IMR-90 (cell line): ENCODE results near the gene AVPI1. TPM values are rescaled to one million over a fixed set of nuclear protein-coding genes. Genes with fewer than 3 reads are reported as not detected.

Experiments
- ATAC-seq: fragments of 200-7000 bp; cut with Tn5 transposase; 2 replicates; pipeline ENCODE4 v1.9.1; 2020; ENCODE audit warnings: low read depth, mild to moderate bottlenecking, moderate library complexity
- BruUV-seq: library from RNA; stranded (reverse); fragments of 400-500 nt; replicated peaks from 2 replicates; lab custom pipeline; 2021; lab: Mats Ljungman, UMichigan
- CTCF ChIA-PET: fragments of 300-600 bp; formaldehyde crosslinking; extraction: SDS; loops from one replicate; lab custom pipeline; 2021; ENCODE audit warnings: antibody characterized with exemption; lab: Yijun Ruan, JAX
- POLR2A ChIA-PET: fragments of 300-600 bp; sonication (Branson Sonifier 250); formaldehyde crosslinking; loops from one replicate; lab custom pipeline; 2022; ENCODE audit warnings: antibody characterized with exemption; ENCODE audit not compliant: unreplicated experiment; lab: Charles Lee
- DNase-seq: peaks from one replicate; pipeline ENCODE4 v3.0.0; 2013
- H2AFZ ChIP-seq: replicated peaks from 2 replicates; pipeline ENCODE3; 2013; ENCODE audit warnings: low read length, mild to moderate bottlenecking; ENCODE audit not compliant: poor library complexity
- H2AK5ac ChIP-seq: 2 replicates; pipeline ENCODE4 v1.6.1; 2013; ENCODE audit warnings: low read depth, low read length, inconsistent platforms
- H2AK9ac ChIP-seq: replicated peaks from 2 replicates; pipeline ENCODE3; 2013; ENCODE audit warnings: mild to moderate bottlenecking, low read depth, low read length, moderate library complexity; ENCODE audit not compliant: poor library complexity
- H2BK120ac ChIP-seq: 2 replicates; pipeline ENCODE4 v1.6.1; 2013; ENCODE audit warnings: low read depth, low read length, inconsistent platforms
- H2BK15ac ChIP-seq: 3 replicates; pipeline ENCODE4 v1.6.1; 2013; ENCODE audit warnings: low read depth, low read length, inconsistent platforms
- H2BK20ac ChIP-seq: 2 replicates; pipeline ENCODE4 v1.6.1; 2013; ENCODE audit warnings: low read depth, mild to moderate bottlenecking, inconsistent platforms, low read length, moderate library complexity
- H2BK5ac ChIP-seq: 2 replicates; pipeline ENCODE4 v1.6.1; 2013; ENCODE audit warnings: mild to moderate bottlenecking, low read depth, low read length, inconsistent platforms; ENCODE audit not compliant: poor library complexity, severe bottlenecking
- H3K14ac ChIP-seq: replicated peaks from 2 replicates; pipeline ENCODE4 v1.6.1; 2013; ENCODE audit warnings: low read depth, low read length, inconsistent platforms
- H3K18ac ChIP-seq: 2 replicates; pipeline ENCODE4 v1.6.1; 2013; ENCODE audit warnings: low read depth, low read length, control low read depth
- H3K23ac ChIP-seq: 2 replicates; pipeline ENCODE4 v1.6.1; 2013; ENCODE audit warnings: low read depth, low read length, inconsistent platforms
- H3K27ac ChIP-seq: 2 replicates; pipeline ENCODE4 v1.5.1; 2013; ENCODE audit warnings: mild to moderate bottlenecking, control low read depth, low read length; ENCODE audit not compliant: insufficient read depth
- H3K27me3 ChIP-seq: 2 replicates; pipeline ENCODE4 v1.6.1; 2013; ENCODE audit warnings: low read length; ENCODE audit not compliant: control insufficient read depth, insufficient read depth
- H3K36me3 ChIP-seq: 2 replicates; pipeline ENCODE4 v1.6.1; 2013; ENCODE audit warnings: low read length, mixed read lengths; ENCODE audit not compliant: control insufficient read depth, insufficient read depth
- H3K4ac ChIP-seq: 2 replicates; pipeline ENCODE4 v1.6.1; 2013; ENCODE audit warnings: low read depth, low read length, inconsistent platforms
- H3K4me1 ChIP-seq: 2 replicates; pipeline ENCODE4 v1.6.1; 2013; ENCODE audit warnings: low read length, mixed read lengths; ENCODE audit not compliant: control insufficient read depth, insufficient read depth
- H3K4me2 ChIP-seq: 2 replicates; pipeline ENCODE4 v1.6.1; 2013; ENCODE audit warnings: low read depth, mild to moderate bottlenecking, control low read depth, low read length, moderate library complexity
- H3K4me3 ChIP-seq: 2 replicates; pipeline ENCODE4 v1.5.1; 2013; ENCODE audit warnings: low read depth, mild to moderate bottlenecking, control low read depth, low read length, moderate library complexity; ENCODE audit not compliant: insufficient read depth
- H3K56ac ChIP-seq: 2 replicates; pipeline ENCODE4 v1.6.1; 2013; ENCODE audit warnings: low read length, inconsistent platforms; ENCODE audit not compliant: insufficient read depth; ENCODE audit errors: extremely low read depth
- H3K79me1 ChIP-seq, 2 experiments: 2 replicates each; pipeline ENCODE4 v1.6.1; 2013; ENCODE audit warnings: low read length in 2 of 2, inconsistent platforms in 1 of 2, low read depth in 1 of 2
- H3K9ac ChIP-seq: 2 replicates; pipeline ENCODE4 v1.6.1; 2013; ENCODE audit warnings: low read depth, low read length, control low read depth
- H3K9me1 ChIP-seq: 2 replicates; pipeline ENCODE4 v1.6.1; 2013; ENCODE audit warnings: low read length, inconsistent platforms; ENCODE audit not compliant: insufficient read depth
- H3K9me3 ChIP-seq: 2 replicates; pipeline ENCODE4 v1.6.1; 2013; ENCODE audit warnings: low read length; ENCODE audit not compliant: control insufficient read depth, insufficient read depth
- H4K20me1 ChIP-seq: 2 replicates; pipeline ENCODE4 v1.6.1; 2013; ENCODE audit warnings: low read length, inconsistent platforms; ENCODE audit not compliant: insufficient read depth
- H4K5ac ChIP-seq: 2 replicates; pipeline ENCODE4 v1.6.1; 2013; ENCODE audit warnings: mild to moderate bottlenecking, low read depth, low read length, control low read depth
- H4K8ac ChIP-seq, 2 experiments: 2 replicates each; pipeline ENCODE4 v1.6.1; 2013; ENCODE audit warnings: low read depth in 2 of 2, low read length in 2 of 2, control low read depth in 1 of 2, inconsistent platforms in 1 of 2
- H4K91ac ChIP-seq: 2 replicates; pipeline ENCODE4 v1.6.1; 2013; ENCODE audit warnings: low read depth, low read length, inconsistent platforms; ENCODE audit not compliant: insufficient read depth
- CEBPB ChIP-seq: IDR thresholded peaks from 2 replicates; pipeline ENCODE4 v1.6.1; 2012; ENCODE audit warnings: low read depth, low read length, improper control_type of control experiment
- POLR2A ChIP-seq: IDR thresholded peaks from 2 replicates; pipeline ENCODE4 v1.6.1; 2012; ENCODE audit warnings: mild to moderate bottlenecking, low read depth, low read length
- WGBS, 2 experiments: methylation state at CpG; one replicate each; pipeline versions ENCODE4 v1.1.5 to v1.1.7; 2013; ENCODE audit warnings: missing lambda C conversion rate in 2 of 2; ENCODE audit not compliant: insufficient read length in 1 of 2; ENCODE audit errors: extremely low coverage in 2 of 2; 5-methylcytosine and 5-hydroxymethylcytosine counted together
- dilution Hi-C: fragments of 300-500 bp; cut with HindIII; formaldehyde crosslinking; loops from one replicate; pipeline ENCODE4 v1.14.3; 2018; ENCODE audit warnings: low sequenced_read_pairs; ENCODE audit not compliant: unreplicated experiment
- in situ Hi-C: fragments of 300-500 bp; cut with MboI; formaldehyde crosslinking; loops from 3 replicates; pipeline ENCODE4 v1.14.3; 2019; ENCODE audit warnings: low sequenced_read_pairs, inconsistent platforms, mixed read lengths
- intact Hi-C: fragments of 100-400 bp; cut with micrococcal nuclease; formaldehyde crosslinking; loops from 2 replicates; pipeline ENCODE4 v1.10.0; 2022
- polyA plus RNA-seq, 3 experiments: library from polyadenylated mRNA; depleted of rRNA; stranded (reverse); fragments of >200 nt; gene quantifications; 2 replicates each; pipeline ENCODE4 v1.2.3, GENCODE V29; 2012; ENCODE audit warnings: low replicate concordance in 1 of 3
- total RNA-seq: library from RNA; depleted of rRNA; stranded (reverse); fragments of >200 nt; gene quantifications from 2 replicates; pipeline ENCODE4 v1.2.3, GENCODE V29; 2012

AVPI1 gene
- total and polyA plus RNA-seq, 2 of the 4 experiments (the other 2 are of a cell fraction): 26.7 to 29.8 TPM

DNA sequence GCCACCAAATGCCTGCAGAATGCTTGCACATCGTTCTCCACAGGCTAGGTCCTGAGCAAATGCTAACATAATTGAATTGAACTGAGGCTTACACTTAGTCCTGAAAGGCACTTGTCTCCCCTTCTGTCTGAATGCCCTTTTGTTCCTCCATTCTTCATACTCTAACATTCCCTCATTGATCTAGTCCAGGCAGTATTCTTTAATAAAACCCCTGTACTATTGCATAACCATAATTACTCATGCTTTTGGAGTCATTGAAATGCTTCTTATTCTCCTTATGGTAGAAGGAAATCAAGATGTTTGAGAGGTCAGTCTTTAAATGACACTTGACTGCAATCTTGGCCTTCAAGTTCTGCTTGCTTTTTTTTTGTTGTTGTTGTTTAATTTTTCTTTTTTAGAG is 39.5 kb downstream of the AVPI1 start:
- 0 out of 2 replicates have a peak overlapping the region, but pooled peaks have one; percentile 5 for H3K14ac ChIP-seq
- H2AFZ ChIP-seq: no peak overlapping the region
- ChIA-PET POLR2A (no interaction called here), CTCF (no interaction called here)
- H4K5ac ChIP-seq: 0 out of 2 replicates have a peak overlapping the region, but pooled peaks have one; percentile 59
- no peaks in the 10 kb centered on the region for H3K27me3 ChIP-seq
- peak overlapping the region; percentile 30; the same call in 1 of the 3 replicates for H2BK15ac ChIP-seq
- no peak overlapping the region for H3K56ac ChIP-seq
- H3K79me1 ChIP-seq: peaks cover 33 to 73% of the 10 kb centered on the region in 2 experiments
- intact Hi-C loops (loop anchor here (2.0 kb wide), 1 partner anchor 183 kb away; no protein-coding TSS in a partner anchor), dilution Hi-C loops (no loop called here), in situ Hi-C loops (no loop called here)
- H3K23ac ChIP-seq: peak overlapping the region; percentile 19; the same call in 1 of the 2 replicates
- H3K27ac ChIP-seq: peak overlapping the region; percentile 73
- H3K9me3 ChIP-seq: no peaks in the 10 kb centered on the region
- peaks cover 25% of the 10 kb centered on the region for H3K36me3 ChIP-seq
- H2BK20ac ChIP-seq: peak overlapping the region; percentile 2; the same call in 1 of the 2 replicates
- H2AK9ac ChIP-seq: no peak overlapping the region
- DNase-seq (peak; percentile 57), ATAC-seq (no peak)
- H3K4ac ChIP-seq: peak overlapping the region; percentile 27; the same call in 1 of the 2 replicates
- H3K9ac ChIP-seq: no peak overlapping the region
- BruUV-seq: no TSS peak
- H3K4me3 ChIP-seq: no peak overlapping the region
- TF ChIP-seq CEBPB (peak; percentile 89), POLR2A (no peak)
- peak overlapping the region; percentile 64 for H2AK5ac ChIP-seq
- H2BK120ac ChIP-seq: peak overlapping the region; percentile 12; the same call in 1 of the 2 replicates
- H3K4me2 ChIP-seq: peak overlapping the region; percentile 52; the same call in 1 of the 2 replicates
- peaks cover 19% of the 10 kb centered on the region for H3K4me1 ChIP-seq
- H3K18ac ChIP-seq: peak overlapping the region; percentile 64; the same call in 1 of the 2 replicates
- H3K9me1 ChIP-seq: peaks cover 28% of the 10 kb centered on the region
- WGBS, 2 experiments: 89% methylated on average over 1 of the region's 1 CpG; no CpG with 5 or more reads in 1 of the 2 experiments
- peak overlapping the region; percentile 64 for H2BK5ac ChIP-seq
- peaks cover 15% of the 10 kb centered on the region; the same call in 1 of the 2 replicates for H4K20me1 ChIP-seq
- 0 out of 2 replicates have a peak overlapping the region, but pooled peaks have one; percentile 14 for H4K91ac ChIP-seq
- peak overlapping the region in 1 of 2 experiments; percentile 5; a peak in 3 of 4 replicates for H4K8ac ChIP-seq
